ENCODE data around the gene CXADR.
"Not testable (repeated sequence)": the region's sequence is repeated elsewhere in the genome, so short reads cannot be mapped to it uniquely, and the experiment has no call there.

Gene CXADR

DNA sequence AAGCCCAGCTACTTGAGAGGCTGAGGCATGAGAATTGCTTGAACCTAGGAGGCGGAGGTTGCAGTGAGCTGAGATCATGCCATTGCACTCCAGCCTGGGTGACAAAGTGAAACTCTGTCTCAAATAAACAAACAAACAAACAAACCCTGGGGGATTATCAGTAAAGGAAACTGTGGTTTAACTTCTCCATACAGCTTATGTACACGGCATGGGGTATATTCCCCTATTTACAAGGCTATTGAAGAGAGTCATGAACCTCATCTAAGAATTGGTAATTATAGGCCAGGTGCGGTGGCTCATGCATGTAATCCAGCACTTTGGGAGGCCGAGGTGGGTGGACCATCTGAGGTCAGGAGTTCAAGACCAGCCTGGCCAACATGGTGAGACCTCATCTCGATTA is 9.9 kb upstream of the CXADR start:
- DNase-seq = not testable (repeated sequence)

DNA sequence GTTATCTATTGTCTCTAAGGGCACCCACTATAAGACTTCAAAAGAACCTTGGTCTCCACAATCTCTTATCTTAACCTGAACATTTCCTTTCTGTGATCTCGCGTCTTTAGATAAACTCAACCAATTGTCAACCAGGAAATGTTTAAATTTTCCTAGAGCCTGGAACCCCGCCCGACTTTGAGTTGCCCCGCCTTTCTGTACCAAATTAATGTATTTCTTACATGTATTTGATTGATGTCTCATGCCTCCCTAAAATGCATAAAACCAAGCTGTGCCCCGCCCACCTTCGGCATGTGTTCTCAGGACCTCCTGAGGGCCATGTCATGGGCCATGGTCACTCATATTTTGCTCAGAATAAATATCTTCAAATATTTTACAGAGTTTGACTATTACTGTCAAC is 5.9 kb upstream of the CXADR start:
- no peak for DNase-seq

DNA sequence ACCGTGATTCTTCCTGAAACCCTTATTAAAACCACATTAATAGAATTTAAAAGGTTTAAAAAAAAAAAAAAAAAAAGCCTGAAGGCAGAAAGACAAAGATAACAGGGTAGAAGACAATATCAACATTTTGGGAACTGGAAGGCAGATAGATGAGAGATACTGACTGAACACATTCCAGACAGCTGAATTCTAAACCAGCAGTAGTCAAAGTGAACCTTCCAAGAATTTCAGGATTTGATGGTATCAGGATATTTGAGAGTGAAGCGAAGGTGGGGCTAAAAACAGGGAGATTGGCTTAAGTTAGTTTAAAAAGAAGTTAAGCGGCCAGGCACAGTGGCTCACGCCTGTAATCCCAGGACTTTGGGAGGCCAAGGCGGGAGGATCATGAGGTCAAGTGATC is 5.3 kb upstream of the CXADR start:
- DNase-seq = no peak

DNA sequence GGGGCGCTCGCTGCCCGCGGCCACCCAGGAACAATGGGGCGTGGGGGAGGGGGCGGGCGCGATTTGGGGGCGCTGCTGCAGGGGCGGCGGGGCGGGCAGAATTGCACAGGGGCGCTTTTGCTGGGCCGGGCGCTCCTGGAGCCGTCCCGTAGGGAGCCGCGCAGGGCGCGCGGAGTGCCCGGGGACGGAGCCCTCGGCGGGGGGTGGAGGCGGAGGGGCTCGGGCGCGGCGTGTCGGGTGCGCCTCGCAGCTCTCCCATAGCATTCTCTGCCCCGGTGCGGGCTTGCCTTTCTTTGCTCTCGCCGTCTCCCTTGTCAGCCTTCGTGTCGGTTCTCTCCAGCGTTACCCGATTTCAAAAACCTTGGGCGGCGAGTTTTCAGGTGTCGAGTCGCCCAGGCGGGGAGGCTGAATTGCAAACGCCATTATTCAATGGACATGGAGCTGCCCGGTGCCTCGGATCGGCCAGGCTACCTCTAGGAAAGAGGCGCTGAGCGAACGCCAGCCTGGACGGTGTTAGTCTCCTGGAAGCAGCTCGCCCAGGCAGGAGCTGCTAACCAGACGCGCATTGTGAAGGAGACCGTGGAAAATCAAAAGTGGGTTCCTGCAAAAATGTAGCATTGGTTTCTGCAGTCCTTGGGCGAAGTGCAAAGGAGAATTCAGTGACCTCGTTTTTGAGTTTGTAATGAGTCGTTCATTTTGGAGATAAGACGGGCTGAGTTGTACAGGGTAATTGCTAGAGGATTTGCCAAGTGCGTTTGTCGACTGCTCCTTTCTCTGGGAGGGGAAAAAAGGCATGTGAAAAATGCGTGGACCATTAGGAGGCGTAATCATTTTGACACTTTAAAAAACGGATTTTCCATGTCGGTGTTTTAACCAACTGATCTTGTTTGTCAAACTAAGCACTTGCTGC is 626 bp downstream of the CXADR start:
- DNase-seq = peak in 1 of 2 donors; percentile 10

DNA sequence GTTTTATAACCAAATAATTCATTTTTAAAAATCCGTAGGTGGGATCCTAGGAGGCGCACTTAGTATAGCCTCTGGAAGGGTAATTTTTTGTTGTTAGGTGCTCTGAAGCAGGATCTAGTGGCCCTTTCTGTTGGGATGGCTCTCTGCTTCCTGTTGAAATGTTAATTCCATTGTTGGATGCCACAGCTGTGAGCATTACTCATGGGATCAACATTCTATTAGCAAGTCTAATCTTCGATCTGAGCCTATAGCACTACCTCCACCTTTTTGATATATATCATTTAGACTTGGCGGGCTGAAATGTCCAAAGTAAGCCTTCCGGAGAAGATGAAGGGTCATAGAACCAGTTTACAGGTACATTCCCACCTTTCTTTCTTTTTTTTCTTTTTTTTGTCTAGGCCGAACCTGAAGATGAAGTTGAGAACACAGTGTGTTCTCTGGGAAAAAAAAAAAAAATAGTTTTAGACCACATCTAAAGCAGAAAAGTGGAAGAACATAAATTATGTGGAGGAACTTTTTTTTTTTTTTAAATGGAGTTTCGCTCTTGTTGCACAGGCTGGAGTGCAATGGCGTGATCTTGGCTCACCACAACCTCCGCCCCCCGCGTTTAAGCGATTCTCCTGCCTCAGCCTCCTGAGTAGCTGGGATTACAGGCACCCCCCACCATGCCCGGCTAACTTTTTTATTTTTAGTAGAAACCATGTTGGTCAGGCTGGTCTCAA is 1.4 kb downstream of the CXADR start:
- no peak for DNase-seq

DNA sequence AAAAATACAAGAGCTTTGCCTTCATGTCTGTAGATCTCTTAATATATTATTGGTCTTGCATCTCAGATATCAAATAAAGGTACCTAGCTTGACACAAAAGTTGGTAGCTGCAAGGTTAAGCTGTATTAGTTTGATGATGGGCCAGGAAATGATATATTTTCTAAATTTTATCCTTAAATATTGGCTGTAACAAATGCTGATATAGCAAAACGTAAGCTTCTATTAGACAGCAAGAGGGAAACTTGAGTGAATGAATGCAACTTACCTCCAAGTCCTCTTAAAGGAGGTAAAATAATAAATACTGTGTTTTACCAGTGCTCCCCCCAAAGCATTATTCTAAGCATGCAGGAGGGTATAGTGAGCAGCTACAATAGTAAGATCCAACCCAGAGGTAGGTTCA is 4.2 kb downstream of the CXADR start:
- DNase-seq = not testable (repeated sequence)

DNA sequence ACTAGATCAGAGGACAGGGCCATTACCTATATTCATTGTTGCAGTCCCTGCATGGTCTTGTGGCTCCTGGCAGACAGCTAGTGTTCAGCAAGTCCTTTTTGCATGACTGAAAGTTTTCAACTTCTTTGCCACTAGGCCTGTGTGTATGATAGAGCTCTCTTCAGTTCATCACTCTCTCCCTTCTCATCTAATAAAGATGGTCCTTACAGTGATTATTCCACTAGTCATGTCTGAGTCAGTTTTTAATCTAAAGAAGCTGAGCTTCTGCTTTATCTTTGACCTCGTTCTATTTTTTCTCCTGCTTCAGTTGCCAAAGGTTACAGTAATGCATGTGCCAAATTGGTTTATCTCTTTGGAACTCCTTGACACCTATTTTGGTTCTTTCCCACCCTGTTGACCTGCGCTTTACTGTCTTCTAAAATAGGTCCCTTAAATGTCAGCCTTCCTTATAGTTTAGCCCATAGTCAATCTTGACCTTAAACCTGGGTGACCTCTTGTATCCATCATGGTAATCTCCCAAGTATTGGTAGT is 6.4 kb downstream of the CXADR start:
- DNase-seq = no peak

DNA sequence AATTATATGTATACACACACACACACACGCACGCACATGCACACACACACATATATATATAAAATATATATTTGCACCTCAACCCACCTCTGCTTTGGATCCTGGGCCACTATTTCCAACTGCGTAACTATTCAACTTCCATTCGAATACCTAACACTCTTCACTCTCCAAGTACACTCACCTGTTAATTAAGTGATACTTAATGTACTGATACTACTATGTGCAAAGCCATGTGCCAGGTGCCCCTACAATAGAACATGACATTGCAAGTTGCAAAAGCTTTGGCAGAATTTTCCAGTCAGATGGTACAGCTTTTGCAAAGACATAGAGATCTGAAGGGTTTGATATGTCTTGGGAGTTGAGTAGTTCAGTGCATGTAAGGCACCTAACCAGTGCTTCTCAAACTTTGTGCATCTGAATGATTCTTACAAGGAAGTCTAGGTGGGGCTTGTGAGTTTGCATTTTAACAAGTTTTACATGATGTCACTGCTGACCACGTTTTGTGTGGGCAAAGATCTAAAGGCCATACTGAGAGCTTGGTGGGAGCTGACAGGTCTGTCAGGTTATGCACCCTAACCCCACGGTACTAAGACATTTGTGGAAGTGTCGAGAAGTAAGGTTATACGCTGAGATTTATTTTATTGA is 7.2 kb downstream of the CXADR start:
- DNase-seq = no peak

DNA sequence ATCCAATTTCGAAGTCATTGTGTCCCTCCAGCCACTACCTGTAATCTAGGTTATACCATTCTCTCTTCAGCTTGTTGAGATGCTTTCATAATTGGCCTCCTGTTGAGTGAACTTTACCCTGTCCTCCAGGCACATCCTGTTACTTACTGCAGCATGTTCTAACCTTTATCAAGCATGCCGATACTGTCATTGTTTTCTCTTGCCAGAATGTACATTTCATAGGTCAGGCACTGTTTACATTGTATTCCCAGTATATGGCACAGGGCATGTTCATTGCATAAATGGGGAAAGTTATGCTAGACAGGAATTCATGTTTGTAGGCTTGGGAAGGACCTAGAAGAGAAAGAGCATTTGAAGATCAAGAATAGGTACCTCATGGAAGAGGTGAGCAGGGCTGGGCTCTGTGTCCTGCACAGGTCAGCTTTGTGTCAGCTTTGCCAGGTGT is 10.2 kb downstream of the CXADR start:
- DNase-seq = no peak

DNA sequence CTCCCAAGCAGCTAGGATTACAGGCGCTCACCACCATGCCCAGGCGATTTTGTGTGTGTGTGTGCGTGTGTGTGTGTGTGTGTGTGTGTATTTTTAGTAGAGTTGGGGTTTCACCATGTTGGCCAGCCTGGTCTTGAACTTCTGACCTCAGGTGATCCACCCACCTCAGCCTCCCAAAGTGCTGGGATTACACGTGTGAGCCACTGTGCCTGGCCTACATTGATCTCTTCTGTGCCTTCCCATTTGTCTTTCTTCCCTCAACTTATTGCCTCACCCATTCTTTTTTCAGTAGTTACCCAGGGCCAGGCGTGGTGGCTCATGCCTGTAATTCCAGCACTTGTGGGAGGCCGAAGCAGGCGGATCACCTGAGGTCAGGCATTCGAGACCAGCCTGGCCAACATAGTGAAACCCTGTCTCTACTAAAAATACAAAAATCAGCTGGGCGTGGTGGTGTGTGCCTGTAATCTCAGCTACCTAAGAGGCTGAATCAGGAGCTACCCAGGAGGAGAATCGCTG is 11.2 kb downstream of the CXADR start:
- DNase-seq = not testable (repeated sequence)

DNA sequence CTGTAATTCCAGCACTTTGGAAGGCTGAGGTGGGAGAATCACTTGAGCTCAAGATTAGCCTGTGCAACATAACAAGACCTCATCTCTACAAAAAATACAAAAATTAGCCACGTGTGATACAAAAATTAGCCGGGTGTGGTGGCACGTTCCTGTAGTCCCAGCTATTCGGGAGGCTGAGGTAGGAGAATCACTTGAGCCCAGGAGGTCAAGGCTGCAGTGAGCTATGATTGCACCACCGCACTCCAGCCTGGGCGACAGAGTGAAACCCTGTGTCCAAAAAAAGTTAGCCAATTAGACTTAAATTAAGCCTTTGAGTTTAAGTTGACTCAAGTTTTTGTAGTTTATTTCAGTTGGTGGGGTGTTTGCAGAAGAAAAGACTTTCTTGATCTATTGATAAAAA is 11.8 kb downstream of the CXADR start:
- no peak for DNase-seq

DNA sequence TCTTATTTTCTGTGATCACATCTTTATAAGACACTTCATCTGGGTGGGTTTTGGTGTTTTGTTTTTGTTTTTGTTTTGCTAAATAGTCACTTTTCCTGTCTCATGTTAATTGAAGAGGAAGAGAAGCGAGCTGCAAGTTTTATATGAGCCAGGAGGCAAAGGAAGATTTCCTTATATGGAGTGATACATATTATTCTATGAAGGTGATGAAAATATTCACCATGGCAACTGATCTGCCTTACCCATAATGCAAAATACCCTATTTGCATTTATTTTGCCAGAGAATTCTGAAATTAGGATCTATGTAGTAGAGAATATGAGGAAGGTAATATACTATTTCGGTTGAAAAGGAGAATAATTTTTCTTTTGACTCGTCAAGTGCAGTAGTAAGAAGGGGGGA is 13.9 kb downstream of the CXADR start:
- no peak for DNase-seq

DNA sequence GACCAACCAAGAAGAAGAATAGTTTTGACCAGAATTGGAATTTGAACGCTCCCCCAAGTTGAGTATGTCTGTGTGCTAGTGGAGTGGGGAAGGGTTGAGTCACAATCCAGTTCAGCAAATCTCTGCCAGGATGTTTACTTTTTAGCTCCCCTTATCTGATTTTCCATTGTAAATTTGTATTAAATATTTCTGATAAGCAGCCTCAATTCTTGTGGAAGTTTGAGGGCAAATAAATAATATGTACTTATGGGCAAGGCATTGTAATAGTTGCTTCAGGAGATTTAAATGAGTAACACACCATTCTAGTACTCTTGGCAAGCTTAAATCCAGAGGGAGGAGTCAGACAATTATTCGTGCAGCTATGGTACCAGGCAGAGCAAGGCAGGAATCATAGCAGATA is 14.4 kb downstream of the CXADR start:
- DNase-seq = no peak

DNA sequence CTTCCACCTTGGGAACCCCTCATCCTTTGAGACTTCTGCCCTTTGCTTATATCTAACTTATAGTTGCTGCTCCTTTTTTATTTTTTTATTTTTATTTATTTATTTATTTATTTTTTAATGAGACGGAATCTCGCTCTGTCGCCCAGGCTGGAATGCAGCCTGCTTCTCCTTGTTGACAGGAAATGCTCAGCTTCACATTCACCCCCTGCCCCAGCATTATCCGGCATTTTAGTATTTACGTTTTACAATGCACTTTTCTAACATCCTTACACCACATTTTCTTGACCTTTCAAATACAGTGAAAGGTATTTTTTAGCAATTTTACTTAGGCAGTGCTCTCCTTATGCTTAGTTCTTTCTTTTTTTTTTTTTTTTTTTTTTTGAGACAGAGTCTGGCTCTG is 14.9 kb downstream of the CXADR start:
- no peak for DNase-seq

DNA sequence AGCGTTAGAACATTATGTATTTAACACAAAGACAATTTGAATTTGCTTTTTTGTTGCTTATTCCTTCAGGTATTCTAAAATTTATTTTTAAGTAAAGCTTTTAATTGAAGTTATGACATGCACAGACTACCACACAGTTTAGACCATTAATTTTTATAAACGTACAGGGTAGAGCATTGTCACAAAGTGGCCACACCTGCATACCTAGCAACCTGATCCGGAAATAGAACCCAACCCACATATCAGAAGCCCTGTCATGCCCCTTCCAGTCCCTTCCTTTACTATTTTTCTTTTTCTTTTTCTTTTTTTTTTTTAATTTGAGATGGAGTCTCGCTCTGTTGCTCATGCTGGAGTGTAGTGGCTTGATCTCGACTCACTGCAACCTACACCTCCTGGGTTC is 16.8 kb downstream of the CXADR start:
- no peak for DNase-seq

DNA sequence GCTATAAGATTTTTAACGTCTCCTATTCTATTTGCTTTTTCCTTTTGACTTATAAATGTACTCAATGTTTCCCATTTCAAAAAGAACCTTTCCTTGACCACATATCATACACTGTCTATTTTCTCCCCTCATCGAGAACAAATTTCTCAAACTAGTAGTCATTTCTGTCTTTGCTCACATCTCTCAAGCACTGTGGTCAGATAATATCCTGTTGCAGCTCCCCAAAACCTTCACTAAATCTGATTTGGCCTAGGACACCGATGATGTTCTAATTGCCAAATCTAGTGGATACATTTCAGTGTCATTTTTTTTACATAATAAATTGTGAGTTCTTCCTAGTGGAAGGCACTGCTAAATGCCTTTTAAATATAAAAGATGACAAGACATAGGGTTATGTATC is 19.4 kb downstream of the CXADR start:
- no peak for DNase-seq

DNA sequence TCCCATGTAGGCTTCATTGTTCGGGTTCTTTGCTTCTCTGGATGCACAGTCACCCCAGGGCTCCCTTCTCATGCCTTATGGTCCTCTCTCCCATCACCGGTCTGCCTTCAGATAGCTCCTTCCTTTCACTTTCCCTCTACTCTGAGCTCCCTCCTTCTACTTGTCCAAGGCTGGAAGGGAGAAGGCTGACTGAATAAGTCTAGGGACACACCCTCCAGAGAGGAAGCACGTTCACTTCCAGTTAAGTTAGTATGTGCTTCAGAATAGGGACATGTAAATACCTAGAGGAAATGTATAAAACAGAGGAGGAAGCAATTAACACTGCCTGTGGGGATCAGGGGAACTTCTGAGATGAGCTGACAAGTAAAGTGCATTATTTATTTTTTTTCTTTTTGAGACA is 23.5 kb downstream of the CXADR start:
- no peak for DNase-seq

DNA sequence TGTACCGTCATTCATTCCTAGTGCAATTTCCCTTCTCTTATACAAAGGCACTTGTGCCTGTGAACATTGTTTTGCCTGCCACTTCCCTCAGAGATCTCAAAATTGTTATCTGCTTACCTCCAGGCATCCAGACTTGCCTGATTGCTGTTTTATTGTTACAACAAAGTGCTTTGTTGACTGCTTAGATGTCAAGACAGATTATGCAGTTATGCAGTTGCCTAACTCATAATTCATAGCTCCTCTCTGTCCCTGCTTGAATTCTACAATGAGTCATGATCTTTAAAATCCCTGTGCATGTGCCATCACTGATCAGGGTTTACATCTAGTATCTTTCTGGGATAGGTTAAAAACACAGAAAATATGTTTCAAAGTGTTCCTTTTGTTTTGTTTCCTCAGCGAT is 24.5 kb downstream of the CXADR start:
- DNase-seq = no peak

DNA sequence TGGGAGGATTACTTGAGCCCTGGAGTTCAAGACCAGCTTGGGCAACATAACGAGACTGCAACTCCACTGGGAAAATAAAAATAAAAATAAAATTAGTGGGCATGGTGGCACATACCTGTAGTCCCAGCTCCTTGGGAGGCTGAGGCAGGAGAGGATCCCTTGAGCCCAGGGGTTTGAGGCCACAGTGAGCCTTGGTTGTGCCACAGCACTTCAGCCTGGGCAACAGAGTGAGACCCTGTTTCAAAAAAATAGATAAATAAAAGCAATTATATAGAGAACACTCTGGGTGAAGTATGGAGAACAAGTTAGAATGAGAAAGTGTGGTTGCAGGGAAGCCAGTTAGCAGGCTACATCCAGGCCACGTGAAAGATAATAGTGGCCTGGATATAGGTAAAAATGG is 25.7 kb downstream of the CXADR start:
- no peak for DNase-seq

DNA sequence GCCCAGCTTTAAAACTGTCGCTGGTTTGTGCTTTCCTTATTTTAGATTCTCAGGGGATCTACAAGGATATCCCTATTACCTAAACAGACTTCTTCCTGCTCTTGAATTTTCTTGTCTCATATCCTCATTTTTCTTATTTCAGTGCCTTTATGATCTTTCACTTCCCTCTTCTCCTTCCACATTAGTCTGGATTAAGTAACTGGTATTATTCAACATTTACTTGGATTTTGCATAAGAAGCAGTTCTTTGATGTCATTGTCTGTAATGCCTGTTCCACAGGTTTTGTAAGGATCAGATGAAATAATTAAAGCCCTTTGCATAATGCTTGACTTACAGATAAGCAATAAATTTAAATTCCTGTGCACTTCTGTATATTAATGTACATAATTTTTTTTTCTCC is 26.5 kb downstream of the CXADR start:
- peak in 1 of 2 donors; percentile 3 for DNase-seq

DNA sequence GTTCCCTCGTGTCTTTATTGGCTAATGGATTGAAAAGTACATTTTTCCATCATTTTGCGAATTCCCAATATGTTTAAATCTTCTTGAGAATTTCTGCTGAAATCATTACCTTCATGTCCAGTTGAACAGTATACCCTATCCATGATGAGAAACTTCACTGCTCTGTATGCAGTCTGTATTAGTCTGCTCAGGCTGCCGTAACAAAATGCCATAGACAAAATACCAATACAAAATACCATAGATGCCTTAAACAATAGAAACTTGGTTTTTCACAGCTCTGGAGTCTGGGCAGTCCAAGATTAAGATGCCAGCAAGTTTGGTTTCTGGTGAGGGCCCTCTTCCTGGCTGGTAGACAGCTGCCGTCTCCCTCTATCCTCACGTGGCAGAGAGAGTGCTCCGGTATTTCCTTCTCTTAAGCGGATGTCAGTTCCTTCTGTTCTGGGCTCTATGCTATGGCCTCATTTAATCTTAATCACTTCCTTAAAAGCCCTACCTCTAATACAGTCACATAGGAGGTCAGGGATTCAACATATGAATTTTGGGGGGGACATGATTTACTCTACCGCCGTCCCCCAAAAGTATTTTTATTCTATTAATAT is 27.0 kb downstream of the CXADR start:
- no peak for DNase-seq

DNA sequence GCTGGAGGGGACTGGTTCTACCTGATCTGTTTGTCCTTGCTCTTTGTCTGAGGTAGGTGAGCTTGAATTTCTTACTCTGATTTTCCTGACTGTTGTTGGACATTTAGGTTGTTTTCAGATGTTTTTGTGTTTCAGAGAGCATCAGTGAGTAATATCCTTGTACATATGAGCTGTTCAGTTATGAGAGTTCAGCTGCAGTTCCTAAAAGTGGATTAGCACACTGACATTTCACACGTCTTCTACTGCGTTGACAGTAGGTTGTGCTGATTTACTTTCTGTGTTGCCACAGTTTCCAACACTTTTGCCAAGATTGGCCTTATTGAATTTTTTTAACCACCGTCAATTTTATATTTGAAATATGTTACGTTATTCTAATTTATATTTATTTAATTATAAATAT is 27.7 kb downstream of the CXADR start:
- no peak for DNase-seq

Data from CD4-positive, alpha-beta T cell treated with Interleukin-4 for 1 hour (primary cell).